Nephron progenitor cell (in vitro differentiated cells): Measurements from ENCODE around the gene JDP2.

Experiments
- DNase-seq: peaks from one replicate; pipeline ENCODE4 v3.0.0; 2021
- H3K27ac Mint-ChIP-seq: 2 replicates; pipeline ENCODE4 v1.8.0; 2021; ENCODE audit warnings: mild to moderate bottlenecking, moderate library complexity, mixed read lengths
- H3K27me3 Mint-ChIP-seq: 2 replicates; pipeline ENCODE4 v1.8.0; 2021; ENCODE audit warnings: mild to moderate bottlenecking, low read depth, mixed read lengths; ENCODE audit not compliant: poor library complexity
- H3K36me3 Mint-ChIP-seq: 2 replicates; pipeline ENCODE4 v1.8.0; 2021; ENCODE audit warnings: low read depth, mixed read lengths
- H3K4me1 Mint-ChIP-seq: 2 replicates; pipeline ENCODE4 v1.8.0; 2021; ENCODE audit warnings: mixed read lengths
- H3K4me3 Mint-ChIP-seq: 2 replicates; pipeline ENCODE4 v1.8.0; 2021; ENCODE audit warnings: mild to moderate bottlenecking, moderate library complexity, mixed read lengths
- H3K9me3 Mint-ChIP-seq: 2 replicates; pipeline ENCODE4 v1.8.0; 2021; ENCODE audit warnings: mild to moderate bottlenecking, moderate library complexity, mixed read lengths
- CTCF ChIP-seq: fragments of 200-600 bp; sonication (generic); IDR thresholded peaks from 2 replicates; pipeline ENCODE4 v1.5.0; 2021; ENCODE audit warnings: antibody characterized with exemption

Gene JDP2

DNA sequence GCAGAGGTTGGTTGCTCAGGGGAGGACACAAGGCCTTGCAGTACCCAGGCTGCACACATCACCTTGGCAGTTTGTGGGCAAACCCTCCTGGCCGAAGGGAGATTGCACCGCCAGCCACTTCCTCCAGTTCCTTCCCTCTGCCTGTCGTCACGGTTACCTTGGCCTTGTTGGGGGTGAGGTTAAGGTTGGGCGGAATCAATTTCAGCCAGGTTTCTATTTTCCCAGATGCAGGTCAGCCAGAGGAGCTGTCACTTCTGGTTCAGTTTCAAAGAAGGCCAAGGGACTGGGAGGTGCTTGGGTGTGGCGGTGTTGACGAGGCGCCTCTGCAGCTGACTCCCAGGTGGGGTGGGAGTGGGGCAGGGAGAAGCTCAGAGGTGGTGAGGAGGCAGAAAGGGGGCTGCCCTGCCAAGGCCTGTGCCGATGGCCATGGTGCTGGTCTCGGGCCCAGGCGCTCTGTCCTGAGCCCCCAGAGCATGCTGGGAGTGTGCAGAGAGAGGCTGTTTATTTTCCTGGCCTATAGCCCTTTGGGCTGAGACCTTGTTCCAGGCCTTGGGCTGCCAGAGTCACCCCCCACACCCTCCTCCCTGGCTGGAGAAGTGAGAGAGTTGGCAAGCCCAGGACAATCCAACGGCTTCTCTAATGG is 31.4 kb downstream of the JDP2 start:
- Mint-ChIP-seq H3K36me3 (peaks cover 31% of the 10 kb centered on the region), H3K9me3 (no peaks in the 10 kb centered on the region), H3K27ac (peak overlapping the region; percentile 95), H3K27me3 (peaks cover 8% of the 10 kb centered on the region), H3K4me1 (peaks cover 73% of the 10 kb centered on the region), H3K4me3 (peak overlapping the region; percentile 53)
- TF ChIP-seq CTCF = no peak
- DNase-seq = no peak

GRCh38 chr14:75459791-75460190 is 32.0 kb downstream of the JDP2 start:
- H3K4me3 Mint-ChIP-seq = no peak overlapping the region
- H3K27me3 Mint-ChIP-seq = peaks cover 8% of the 10 kb centered on the region
- no peaks in the 10 kb centered on the region for H3K9me3 Mint-ChIP-seq

GRCh38 chr14:75460394-75460793 is 32.6 kb downstream of the JDP2 start:
- Mint-ChIP-seq H3K4me1 (peaks cover 62% of the 10 kb centered on the region), H3K4me3 (no peak overlapping the region), H3K27me3 (peaks cover 8% of the 10 kb centered on the region), H3K36me3 (peaks cover 25% of the 10 kb centered on the region), H3K27ac (no peak overlapping the region), H3K9me3 (no peaks in the 10 kb centered on the region)
- DNase-seq = no peak
- TF ChIP-seq CTCF = no peak

More at GRCh38 chr14:75459791-75460190, 32.0 kb downstream of the JDP2 start:
- no peak for TF ChIP-seq CTCF
- H3K36me3 Mint-ChIP-seq = peaks cover 25% of the 10 kb centered on the region
- H3K27ac Mint-ChIP-seq = no peak overlapping the region
- DNase-seq = no peak
- H3K4me1 Mint-ChIP-seq = peaks cover 68% of the 10 kb centered on the region

GRCh38 chr14:75461303-75461702 is 33.5 kb downstream of the JDP2 start:
- Mint-ChIP-seq H3K4me3 (no peak overlapping the region), H3K4me1 (peaks cover 53% of the 10 kb centered on the region), H3K27me3 (peaks cover 8% of the 10 kb centered on the region), H3K36me3 (peaks cover 25% of the 10 kb centered on the region), H3K9me3 (no peaks in the 10 kb centered on the region), H3K27ac (peak overlapping the region; percentile 64)
- no peak for TF ChIP-seq CTCF
- no peak for DNase-seq

DNA sequence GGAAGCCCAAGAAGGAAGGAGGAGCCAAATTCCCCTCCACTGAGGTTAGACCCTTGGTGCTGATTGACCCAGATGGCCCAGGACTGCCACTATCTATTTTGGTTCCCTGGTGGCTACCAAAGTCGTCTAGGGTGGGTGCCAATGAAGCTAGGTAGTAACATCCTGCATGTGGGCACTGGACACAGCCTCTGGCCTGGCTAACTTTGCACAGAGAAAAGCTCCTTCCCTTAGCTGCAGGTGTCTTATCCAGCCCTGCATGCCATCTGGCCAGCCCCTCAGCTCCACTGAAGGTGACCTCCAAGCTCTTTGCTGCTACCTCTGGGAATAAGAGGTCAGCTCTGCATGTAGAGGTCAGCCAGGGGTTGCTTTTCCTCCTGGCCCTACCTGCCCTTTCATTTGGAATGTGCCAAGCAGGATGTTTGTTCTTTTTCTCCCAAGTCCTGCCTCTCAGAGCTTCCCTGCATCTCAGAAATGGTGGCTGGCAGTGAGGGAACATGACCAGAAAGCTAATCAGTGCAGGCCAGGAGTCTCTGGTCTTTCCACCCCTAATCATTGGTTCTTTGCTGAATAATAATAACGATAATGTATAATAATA is 34.0 kb downstream of the JDP2 start:
- no peaks in the 10 kb centered on the region for H3K9me3 Mint-ChIP-seq
- no peak for TF ChIP-seq CTCF
- peaks cover 8% of the 10 kb centered on the region for H3K27me3 Mint-ChIP-seq
- H3K4me3 Mint-ChIP-seq = no peak overlapping the region
- H3K36me3 Mint-ChIP-seq = peaks cover 25% of the 10 kb centered on the region
- no peak for DNase-seq
- peak overlapping the region; percentile 64 for H3K27ac Mint-ChIP-seq
- peaks cover 53% of the 10 kb centered on the region for H3K4me1 Mint-ChIP-seq

DNA sequence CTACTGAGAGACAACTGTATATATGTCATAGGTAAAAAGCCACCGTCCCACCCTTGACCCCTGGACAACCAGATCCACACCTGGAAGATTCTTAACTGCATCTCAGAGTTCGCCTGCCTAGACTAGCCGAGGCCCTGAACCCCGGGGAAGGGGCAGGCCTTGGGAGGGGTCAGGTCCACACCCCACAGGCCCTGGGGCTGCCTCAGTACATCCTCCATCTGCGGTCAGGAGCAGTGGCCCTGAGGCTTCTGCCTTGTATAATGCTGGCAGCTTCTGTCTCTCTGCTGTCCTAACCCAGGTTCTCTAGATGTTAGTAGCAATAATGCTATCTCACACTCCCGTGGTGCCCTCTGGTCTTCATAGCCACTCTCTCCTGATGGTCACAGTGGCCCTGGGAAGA is 36.8 kb downstream of the JDP2 start:
- no peak overlapping the region for H3K4me3 Mint-ChIP-seq
- no peak for DNase-seq
- H3K27ac Mint-ChIP-seq = no peak overlapping the region
- peaks cover 33% of the 10 kb centered on the region for H3K4me1 Mint-ChIP-seq
- H3K27me3 Mint-ChIP-seq = peaks cover 8% of the 10 kb centered on the region
- TF ChIP-seq CTCF = no peak
- H3K36me3 Mint-ChIP-seq = peaks cover 36% of the 10 kb centered on the region
- no peaks in the 10 kb centered on the region for H3K9me3 Mint-ChIP-seq
